ENCODE data around the gene MLIP. TPM values are rescaled to one million over a fixed set of nuclear protein-coding genes. Genes with fewer than 3 reads are reported as not detected.

The MLIP gene
- total RNA-seq, 4 donors from 2014 or later = 3.1 to 16.7 (median 12.2) TPM

GRCh38 chr6:54188846-54189245 lies 77.6 kb downstream of the MLIP start:
- WGBS = 66% methylated on average over 2 of the region's 2 CpGs
- TF ChIP-seq CTCF (IDR thresholded peaks at IDR 0.05) = no peak
- TF ChIP-seq EP300 (IDR thresholded peaks at IDR 0.05) = no peak
- no peak for TF ChIP-seq POLR2A (IDR thresholded peaks at IDR 0.05)
- TF ChIP-seq POLR2AphosphoS5 (IDR thresholded peaks at IDR 0.05) = no peak
- Histone ChIP-seq H3K27me3 (no peaks in the 10 kb centered on the region), H3K4me1 (no peaks in the 10 kb centered on the region), H3K27ac (no peak overlapping the region), H3K36me3 (no peaks in the 10 kb centered on the region), H3K9me3 (no peaks in the 10 kb centered on the region), H3K4me3 (no peak overlapping the region)
- DNase-seq (ENCODE audit: low spot score in 2 of 2) = no peak

GRCh38 chr6:54191461-54191860 lies 80.2 kb downstream of the MLIP start:
- H3K4me3 ChIP-seq = no peak overlapping the region
- 72% methylated on average over 2 of the region's 2 CpGs for WGBS
- no peaks in the 10 kb centered on the region for H3K9me3 ChIP-seq
- no peak for DNase-seq (ENCODE audit: low spot score in 2 of 2)
- no peaks in the 10 kb centered on the region for H3K27me3 ChIP-seq
- H3K27ac ChIP-seq = no peak overlapping the region
- H3K36me3 ChIP-seq = no peaks in the 10 kb centered on the region
- TF ChIP-seq POLR2AphosphoS5 (IDR thresholded peaks at IDR 0.05) = no peak
- no peak for TF ChIP-seq CTCF (IDR thresholded peaks at IDR 0.05)
- TF ChIP-seq POLR2A (IDR thresholded peaks at IDR 0.05) = no peak
- no peak for TF ChIP-seq EP300 (IDR thresholded peaks at IDR 0.05)
- H3K4me1 ChIP-seq = no peaks in the 10 kb centered on the region

GRCh38 chr6:54192993-54193392 lies 81.8 kb downstream of the MLIP start:
- no peak overlapping the region for H3K27ac ChIP-seq
- no peak overlapping the region for H3K4me3 ChIP-seq
- H3K27me3 ChIP-seq = no peaks in the 10 kb centered on the region
- H3K9me3 ChIP-seq = no peaks in the 10 kb centered on the region
- WGBS = 43% methylated on average over 3 of the region's 3 CpGs
- H3K4me1 ChIP-seq = no peaks in the 10 kb centered on the region
- no peak for DNase-seq (ENCODE audit: low spot score in 2 of 2)
- TF ChIP-seq POLR2A (IDR thresholded peaks at IDR 0.05) (no peak), EP300 (IDR thresholded peaks at IDR 0.05) (no peak), POLR2AphosphoS5 (IDR thresholded peaks at IDR 0.05) (no peak), CTCF (IDR thresholded peaks at IDR 0.05) (no peak)
- H3K36me3 ChIP-seq = no peaks in the 10 kb centered on the region

GRCh38 chr6:54193560-54193959 lies 82.3 kb downstream of the MLIP start:
- no peaks in the 10 kb centered on the region for H3K4me1 ChIP-seq
- no peak overlapping the region for H3K27ac ChIP-seq
- DNase-seq (ENCODE audit: low spot score in 2 of 2) = no peak
- TF ChIP-seq POLR2A (IDR thresholded peaks at IDR 0.05) (no peak), EP300 (IDR thresholded peaks at IDR 0.05) (no peak), POLR2AphosphoS5 (IDR thresholded peaks at IDR 0.05) (no peak), CTCF (IDR thresholded peaks at IDR 0.05) (no peak)
- H3K4me3 ChIP-seq = no peak overlapping the region
- no peaks in the 10 kb centered on the region for H3K36me3 ChIP-seq
- 74% methylated on average over 3 of the region's 3 CpGs for WGBS
- no peaks in the 10 kb centered on the region for H3K9me3 ChIP-seq
- no peaks in the 10 kb centered on the region for H3K27me3 ChIP-seq

GRCh38 chr6:54194067-54194466 lies 82.8 kb downstream of the MLIP start:
- Histone ChIP-seq H3K4me3 (no peak overlapping the region), H3K9me3 (no peaks in the 10 kb centered on the region), H3K36me3 (no peaks in the 10 kb centered on the region), H3K4me1 (no peaks in the 10 kb centered on the region), H3K27ac (no peak overlapping the region), H3K27me3 (no peaks in the 10 kb centered on the region)
- no peak for TF ChIP-seq EP300 (IDR thresholded peaks at IDR 0.05)
- TF ChIP-seq POLR2A (IDR thresholded peaks at IDR 0.05) = no peak
- TF ChIP-seq CTCF (IDR thresholded peaks at IDR 0.05) = no peak
- TF ChIP-seq POLR2AphosphoS5 (IDR thresholded peaks at IDR 0.05) = no peak
- no peak for DNase-seq (ENCODE audit: low spot score in 2 of 2)
- 51% methylated on average over 4 of the region's 4 CpGs for WGBS

Data from suprapubic skin (tissue), 4 donors.